NCI-H2171 treated with DMSO at 0.1 percent for 48 hours (cell line): ENCODE results near the gene ZMYND8.

Experiments
- DNase-seq: peaks from one replicate; lab custom pipeline; 2025; lab: John Stamatoyannopoulos, UW

The ZMYND8 gene

GRCh38 chr20:47174456-47175243, 181.8 kb downstream of the ZMYND8 start:
- DNase-seq, result no peak

GRCh38 chr20:47173596-47174216, 182.8 kb downstream of the ZMYND8 start:
- no peak for DNase-seq

DNA sequence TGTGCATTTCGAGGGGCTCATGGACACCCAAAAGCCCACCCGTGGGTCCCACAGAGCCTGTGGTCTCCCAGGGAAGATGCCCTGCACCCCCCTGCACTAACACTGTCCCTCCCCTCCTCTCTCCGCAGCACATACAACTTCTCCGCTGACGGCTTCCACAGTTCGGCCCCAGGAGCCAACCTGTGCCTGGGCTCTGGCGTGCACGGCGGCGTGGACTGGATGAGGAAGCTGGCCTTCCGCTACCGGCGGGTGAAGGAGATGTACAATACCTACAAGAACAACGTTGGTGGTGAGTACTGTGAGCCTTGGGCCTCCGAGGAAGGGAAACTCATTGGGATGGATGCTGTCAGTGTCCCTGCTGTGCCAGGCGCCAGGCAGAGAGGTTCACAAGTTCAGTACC, 183.9 kb downstream of the ZMYND8 start:
- no peak for DNase-seq

- no peak for DNase-seq
Measured at GRCh38 chr20:47167846-47168245, 188.7 kb downstream of the ZMYND8 start.

DNA sequence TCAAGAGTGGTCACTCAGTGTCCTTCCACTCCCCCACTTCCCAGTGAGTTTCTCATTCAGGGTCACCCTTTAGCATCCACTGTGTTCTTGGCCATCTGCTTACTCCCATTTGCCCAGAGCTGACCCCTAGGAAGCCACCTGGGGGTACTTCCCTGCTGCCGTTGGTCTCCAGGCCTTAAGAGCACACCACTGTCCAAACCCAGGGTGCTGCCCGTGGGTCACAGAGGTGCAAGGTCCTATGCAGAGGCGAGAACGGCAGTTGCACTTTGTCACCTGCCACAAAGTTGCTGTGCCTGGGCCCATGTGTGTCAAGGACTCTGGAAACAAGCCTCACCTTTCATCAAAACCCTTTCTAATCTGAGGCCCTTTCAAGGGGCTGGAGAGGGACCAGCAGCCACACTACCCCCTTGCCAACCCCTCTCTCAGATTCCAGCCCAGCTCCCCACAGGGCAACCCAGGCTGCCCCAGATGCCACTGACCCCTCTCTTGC, 191.1 kb downstream of the ZMYND8 start:
- DNase-seq, result no peak

DNA sequence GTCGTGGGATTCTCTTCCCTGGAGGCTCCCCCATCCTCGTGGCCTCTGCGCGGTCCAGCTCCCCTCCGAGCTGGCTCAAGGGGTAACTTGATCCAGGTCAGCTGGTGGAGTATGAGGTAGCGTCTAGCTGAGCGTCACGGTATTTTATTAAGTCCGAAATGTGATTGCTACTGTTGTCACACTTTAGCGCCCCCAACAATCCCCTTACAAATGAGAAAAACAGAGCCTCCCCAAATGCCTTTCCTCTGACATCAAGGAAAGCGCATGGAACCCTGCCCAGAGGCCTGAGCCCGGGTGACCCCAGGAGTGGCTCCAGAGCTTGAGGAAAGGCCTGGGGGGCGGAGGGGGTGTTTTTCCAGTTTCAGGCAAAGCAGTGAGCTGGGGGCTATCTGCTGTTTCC, 192.4 kb downstream of the ZMYND8 start:
- DNase-seq, result no peak

- DNase-seq, result no peak
Measured at GRCh38 chr20:47161411-47161810, 195.1 kb downstream of the ZMYND8 start.

DNA sequence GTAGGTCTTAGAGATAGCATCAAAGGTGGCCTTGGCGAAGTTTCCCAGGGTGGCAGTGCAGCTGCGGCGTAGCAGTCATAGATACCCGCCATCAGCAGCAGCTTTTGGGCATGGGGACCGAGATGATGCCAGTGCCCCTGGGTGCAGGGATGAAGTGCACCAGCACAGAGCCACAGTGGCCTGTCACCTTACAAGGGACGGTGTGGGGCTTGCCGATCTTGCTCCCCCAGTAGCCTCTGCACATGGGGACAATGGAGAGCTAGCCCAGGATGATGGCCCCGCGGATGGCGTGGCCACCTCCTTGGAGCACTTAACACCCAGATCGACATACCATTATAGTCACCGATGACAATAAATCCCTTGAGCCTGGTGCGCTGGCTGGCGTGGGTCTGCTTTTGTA, 195.5 kb downstream of the ZMYND8 start:
- DNase-seq, result no peak

- no peak for DNase-seq
Measured at GRCh38 chr20:47160240-47160639, 196.3 kb downstream of the ZMYND8 start.
